Liver (tissue), 9 donors: Measurements from ENCODE around the gene SMIM1. TPM values are rescaled to one million over a fixed set of nuclear protein-coding genes. Genes with fewer than 3 reads are reported as not detected.

Experiments used
- DNase-seq: peaks from one replicate; pipeline ENCODE4 v3.0.0-alpha.2; 2017; ENCODE audit warnings: low spot score
- H3K27ac ChIP-seq, 2 donors: one replicate each; pipeline ENCODE4 v1.7.0; 2013; ENCODE audit warnings: inconsistent platforms in 2 of 2, low read length in 2 of 2, control low read depth in 1 of 2, low read depth in 1 of 2, mild to moderate bottlenecking in 1 of 2
- H3K27me3 ChIP-seq, 4 donors: one replicate each; pipeline versions ENCODE4 v1.6.1 to v1.7.0; 2013; ENCODE audit warnings: low read length in 3 of 4, inconsistent platforms in 1 of 4, mild to moderate bottlenecking in 1 of 4, moderate library complexity in 1 of 4; ENCODE audit not compliant: control insufficient read depth in 4 of 4, insufficient read depth in 4 of 4
- H3K36me3 ChIP-seq, 4 donors: one replicate each; pipeline versions ENCODE4 v1.6.1 to v1.7.0; 2013; ENCODE audit warnings: low read length in 3 of 4, mild to moderate bottlenecking in 3 of 4, low read depth in 1 of 4, moderate library complexity in 1 of 4; ENCODE audit not compliant: control insufficient read depth in 4 of 4, insufficient read depth in 3 of 4
- H3K4me1 ChIP-seq, 4 donors: one replicate each; pipeline versions ENCODE4 v1.6.1 to v1.7.0; 2013; ENCODE audit warnings: low read length in 3 of 4, mild to moderate bottlenecking in 3 of 4, moderate library complexity in 1 of 4; ENCODE audit not compliant: control insufficient read depth in 4 of 4, insufficient read depth in 4 of 4
- H3K4me3 ChIP-seq, 3 donors: one replicate each; pipeline versions ENCODE4 v1.6.1 to v1.7.0; 2013; ENCODE audit warnings: low read length in 3 of 3, control low read depth in 1 of 3, low read depth in 1 of 3, mild to moderate bottlenecking in 1 of 3
- H3K9ac ChIP-seq, 2 donors: one replicate each; pipeline ENCODE4 v1.7.0; 2013; ENCODE audit warnings: low read length in 2 of 2, mild to moderate bottlenecking in 2 of 2, moderate library complexity in 2 of 2, control low read depth in 1 of 2, low read depth in 1 of 2
- H3K9me3 ChIP-seq, 4 donors: one replicate each; pipeline versions ENCODE4 v1.6.1 to v1.7.0; 2013; ENCODE audit warnings: low read length in 3 of 4; ENCODE audit not compliant: control insufficient read depth in 4 of 4
- EGR1 ChIP-seq, 2 donors: IDR thresholded peaks; 2 replicates each; pipeline ENCODE4 v1.6.1; 2016 to 2018; ENCODE audit warnings: antibody characterized with exemption in 2 of 2, low read depth in 2 of 2
- FOXA1 ChIP-seq: IDR thresholded peaks from 2 replicates; pipeline ENCODE4 v1.6.1; 2016; ENCODE audit warnings: antibody characterized with exemption
- FOXA2 ChIP-seq: IDR thresholded peaks from 2 replicates; pipeline ENCODE4 v1.6.1; 2016; ENCODE audit warnings: antibody characterized with exemption
- GABPA ChIP-seq, 2 donors: IDR thresholded peaks in 1 of 2; conservative IDR thresholded peaks in 1 of 2; 2 replicates each; pipeline ENCODE4 v1.6.1; 2016; ENCODE audit warnings: antibody characterized with exemption in 2 of 2, mild to moderate bottlenecking in 1 of 2, moderate library complexity in 1 of 2
- HNF4A ChIP-seq, 2 donors: conservative IDR thresholded peaks; 2 replicates each; pipeline ENCODE4 v1.6.1; 2016; ENCODE audit warnings: antibody characterized with exemption in 2 of 2, mild to moderate bottlenecking in 2 of 2
- HNF4G ChIP-seq: IDR thresholded peaks from 2 replicates; pipeline ENCODE4 v1.6.1; 2016; ENCODE audit warnings: antibody characterized with exemption
- MAX ChIP-seq: IDR thresholded peaks from 2 replicates; pipeline ENCODE4 v1.6.1; 2016; ENCODE audit warnings: antibody characterized with exemption
- RAD21 ChIP-seq, 2 donors: IDR thresholded peaks; 2 replicates each; pipeline ENCODE4 v1.6.1; 2016; ENCODE audit warnings: antibody characterized with exemption in 2 of 2, mild to moderate bottlenecking in 2 of 2
- REST ChIP-seq: IDR thresholded peaks from 2 replicates; pipeline ENCODE4 v1.6.1; 2016; ENCODE audit warnings: antibody characterized with exemption, mild to moderate bottlenecking
- RXRA ChIP-seq, 2 donors: IDR thresholded peaks; 2 replicates each; pipeline ENCODE4 v1.6.1; 2017 to 2018; ENCODE audit warnings: antibody characterized with exemption in 2 of 2, mild to moderate bottlenecking in 1 of 2
- SP1 ChIP-seq: IDR thresholded peaks from 2 replicates; pipeline ENCODE4 v1.6.1; 2018; ENCODE audit warnings: antibody characterized with exemption, mild to moderate bottlenecking
- WGBS: extraction: QIAGEN DNeasy Blood & Tissue Kit; methylation state at CpG from one replicate; pipeline ENCODE4 v1.1.7; 2013; 5-methylcytosine and 5-hydroxymethylcytosine counted together
- polyA plus RNA-seq, 2 donors: library from polyadenylated mRNA; stranded (reverse) in 1 of 2; unstranded in 1 of 2; fragments of 200-250 nt in 1 of 2; fragments of >200 nt in 1 of 2; fragmentation: Nextera tagmentation in 1 of 2; extraction: Ambion mirVana in 1 of 2; gene quantifications; one replicate each; pipeline versions ENCODE4 v1.2.1 to v1.2.3, GENCODE V29; 2013 to 2015
- total RNA-seq, 2 donors: library from RNA; depleted of rRNA; stranded (reverse); fragments of >200 nt; gene quantifications; one replicate each; pipeline ENCODE4 v1.2.3, GENCODE V29; 2014
- TF ChIP-seq, protein P1 (sequence below): IDR thresholded peaks from 2 replicates; pipeline ENCODE4 v1.6.1; 2016; ENCODE audit warnings: antibody characterized with exemption
- donor health status: healthy.
- donor health status: healthy.
- donor health status: healthy.
- donor health status: healthy.
- donor health status: healthy.

Gene SMIM1
- total and polyA plus RNA-seq, 4 donors = 1.8 to 82.9 (median 10.3) TPM

- peaks cover 10 to 46% (median 16%) of the 10 kb centered on the region in 4 donors for H3K36me3 ChIP-seq
- TF ChIP-seq EGR1 (IDR thresholded peaks at IDR 0.05; ENCODE audit: low read depth in 2 of 2) (no peak), REST (no peak), HNF4G (no peak), FOXA1 (no peak), MAX (no peak), GABPA (IDR thresholded peaks at IDR 0.05 in 1 of 2, conservative IDR thresholded peaks at IDR 0.05 in 1 of 2) (no peak)
- TF ChIP-seq, protein P1, sequence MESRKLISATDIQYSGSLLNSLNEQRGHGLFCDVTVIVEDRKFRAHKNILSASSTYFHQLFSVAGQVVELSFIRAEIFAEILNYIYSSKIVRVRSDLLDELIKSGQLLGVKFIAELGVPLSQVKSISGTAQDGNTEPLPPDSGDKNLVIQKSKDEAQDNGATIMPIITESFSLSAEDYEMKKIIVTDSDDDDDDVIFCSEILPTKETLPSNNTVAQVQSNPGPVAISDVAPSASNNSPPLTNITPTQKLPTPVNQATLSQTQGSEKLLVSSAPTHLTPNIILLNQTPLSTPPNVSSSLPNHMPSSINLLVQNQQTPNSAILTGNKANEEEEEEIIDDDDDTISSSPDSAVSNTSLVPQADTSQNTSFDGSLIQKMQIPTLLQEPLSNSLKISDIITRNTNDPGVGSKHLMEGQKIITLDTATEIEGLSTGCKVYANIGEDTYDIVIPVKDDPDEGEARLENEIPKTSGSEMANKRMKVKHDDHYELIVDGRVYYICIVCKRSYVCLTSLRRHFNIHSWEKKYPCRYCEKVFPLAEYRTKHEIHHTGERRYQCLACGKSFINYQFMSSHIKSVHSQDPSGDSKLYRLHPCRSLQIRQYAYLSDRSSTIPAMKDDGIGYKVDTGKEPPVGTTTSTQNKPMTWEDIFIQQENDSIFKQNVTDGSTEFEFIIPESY = no peak
- H3K9me3 ChIP-seq = no peaks in the 10 kb centered on the region
- DNase-seq = no peak
- no peak overlapping the region for H3K27ac ChIP-seq
- H3K9ac ChIP-seq = no peak overlapping the region
- H3K4me1 ChIP-seq = peaks cover 0 to 25% (median 10%) of the 10 kb centered on the region in 4 donors
- H3K27me3 ChIP-seq = no peaks in the 10 kb centered on the region
- H3K4me3 ChIP-seq = no peak overlapping the region
- 87% methylated on average over 10 of the region's 10 CpGs for WGBS
Observed at GRCh38 chr1:3787349-3787715, 14.8 kb downstream of the SMIM1 start.

GRCh38 chr1:3787745-3788605 lies 15.4 kb downstream of the SMIM1 start:
- DNase-seq = no peak
- peaks cover 5 to 40% (median 14%) of the 10 kb centered on the region in 4 donors for H3K36me3 ChIP-seq
- TF ChIP-seq, protein P1 = no peak
- TF ChIP-seq RAD21 (IDR thresholded peaks at IDR 0.05) = no peak
- TF ChIP-seq GABPA (IDR thresholded peaks at IDR 0.05 in 1 of 2, conservative IDR thresholded peaks at IDR 0.05 in 1 of 2) = no peak
- TF ChIP-seq EGR1 (IDR thresholded peaks at IDR 0.05; ENCODE audit: low read depth in 2 of 2) = no peak
- TF ChIP-seq FOXA2 = no peak
- TF ChIP-seq SP1 = no peak
- TF ChIP-seq RXRA (IDR thresholded peaks at IDR 0.05) = no peak
- TF ChIP-seq FOXA1 = no peak
- TF ChIP-seq HNF4A (conservative IDR thresholded peaks at IDR 0.05) = no peak
- no peak overlapping the region for H3K4me3 ChIP-seq
- 91% methylated on average over 26 of the region's 26 CpGs for WGBS
- peaks cover 0 to 28% (median 11%) of the 10 kb centered on the region in 4 donors for H3K4me1 ChIP-seq
- H3K9me3 ChIP-seq = no peaks in the 10 kb centered on the region
- H3K9ac ChIP-seq = no peak overlapping the region
- no peak overlapping the region for H3K27ac ChIP-seq
- no peaks in the 10 kb centered on the region for H3K27me3 ChIP-seq
